GM21576 (cell line): Measurements from ENCODE around the gene BRINP2.

Experiments
- ATAC-seq: cut with Tn5 transposase; IDR thresholded peaks from one replicate; pipeline ENCODE4 v1.9.1; 2021; ENCODE audit warnings: mild to moderate bottlenecking, moderate library complexity; ENCODE audit not compliant: unreplicated experiment

Gene BRINP2

DNA sequence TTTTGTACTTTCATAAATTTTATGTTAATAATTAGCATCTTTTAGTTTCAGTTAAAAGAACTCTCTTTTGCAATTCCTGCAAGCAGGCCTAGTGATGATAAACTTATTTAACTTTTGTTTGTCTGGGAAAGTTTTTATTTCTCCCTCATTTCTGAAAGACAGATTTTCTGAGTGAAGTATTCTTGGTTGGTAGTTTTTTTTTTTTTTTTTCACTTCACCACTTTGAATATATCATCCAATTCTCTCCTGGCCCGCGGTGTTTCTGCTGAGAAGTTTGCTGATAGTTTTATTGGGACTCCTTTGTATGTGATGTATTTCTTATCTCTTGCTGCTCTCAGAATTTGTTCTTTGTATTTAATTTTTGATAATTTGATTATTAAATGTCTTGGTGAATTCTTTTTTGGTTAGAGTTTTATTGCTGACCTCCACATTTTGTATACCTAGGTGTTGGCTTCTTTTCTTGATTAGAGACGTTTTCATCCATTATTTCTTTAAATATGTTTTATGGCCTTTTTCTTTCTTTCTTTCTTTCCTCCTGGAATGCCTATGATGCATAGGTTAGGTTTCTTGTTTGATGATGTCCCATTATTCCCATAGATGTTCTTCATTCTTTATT lies 45.9 kb downstream of the BRINP2 start:
- ATAC-seq: no peak

DNA sequence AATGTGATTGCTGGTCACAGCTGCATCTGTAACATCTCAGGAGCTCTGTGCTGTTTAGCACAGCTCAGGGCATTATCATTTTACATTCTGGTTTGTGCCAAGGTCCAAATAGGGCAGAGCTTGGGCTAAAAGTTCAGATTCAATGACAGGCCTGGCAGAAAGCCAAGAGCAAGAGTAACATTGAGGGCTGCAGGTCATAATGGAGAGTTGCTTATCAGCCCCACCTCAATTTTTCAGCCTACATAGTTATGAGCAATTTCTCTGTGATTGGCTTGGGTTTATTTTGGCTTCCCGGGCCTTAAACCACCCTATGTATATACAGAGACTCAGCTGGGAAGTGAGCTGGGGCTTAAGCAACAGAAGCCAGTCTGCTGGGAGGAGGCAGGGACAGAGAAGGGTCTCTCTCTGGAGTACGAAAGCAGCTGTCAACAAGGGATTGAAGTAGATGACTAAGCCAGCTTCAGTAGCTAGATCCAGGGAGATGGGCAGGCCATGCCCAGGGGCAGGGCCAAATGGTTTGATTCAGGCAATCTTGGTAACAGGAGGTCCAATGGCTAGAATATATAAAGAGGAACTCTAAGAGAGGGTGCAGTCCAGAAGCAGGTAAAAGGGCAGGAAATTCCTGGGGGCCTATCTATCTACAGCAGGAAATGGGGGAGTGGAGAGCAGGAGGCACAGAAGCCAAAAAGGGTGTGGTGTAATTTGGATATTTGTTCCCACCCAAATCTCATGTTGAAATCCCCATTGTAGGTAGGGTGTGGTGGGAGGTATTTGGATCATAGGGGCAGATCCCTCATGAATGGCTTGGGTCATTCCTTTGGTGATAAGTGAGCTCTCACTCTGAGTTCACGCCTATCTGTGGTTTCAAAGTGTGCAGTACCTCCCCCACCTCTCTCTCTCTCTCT lies 49.0 kb downstream of the BRINP2 start:
- ATAC-seq: no peak

DNA sequence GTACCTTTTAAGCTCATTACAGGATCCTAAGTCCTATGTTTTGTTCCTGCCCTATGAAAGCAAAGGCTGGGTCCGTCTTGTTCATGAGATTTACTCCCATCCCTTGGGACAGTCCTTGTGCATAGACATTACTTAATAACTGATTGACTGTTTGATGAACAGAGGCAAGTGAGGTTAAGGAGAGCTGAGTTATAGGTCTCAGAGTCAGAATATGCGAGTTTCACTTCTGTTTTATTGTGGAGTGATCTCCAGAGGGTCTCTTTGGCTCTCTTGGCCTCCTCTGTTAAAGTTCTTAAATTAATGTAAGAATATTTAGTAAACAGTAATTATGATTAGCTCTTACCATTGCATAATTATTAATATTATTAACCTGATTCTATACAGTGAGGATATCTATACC lies 52.6 kb downstream of the BRINP2 start:
- no peak for ATAC-seq

- ATAC-seq: no peak
Measured at GRCh38 chr1:177227978-177228692, 57.4 kb downstream of the BRINP2 start.

DNA sequence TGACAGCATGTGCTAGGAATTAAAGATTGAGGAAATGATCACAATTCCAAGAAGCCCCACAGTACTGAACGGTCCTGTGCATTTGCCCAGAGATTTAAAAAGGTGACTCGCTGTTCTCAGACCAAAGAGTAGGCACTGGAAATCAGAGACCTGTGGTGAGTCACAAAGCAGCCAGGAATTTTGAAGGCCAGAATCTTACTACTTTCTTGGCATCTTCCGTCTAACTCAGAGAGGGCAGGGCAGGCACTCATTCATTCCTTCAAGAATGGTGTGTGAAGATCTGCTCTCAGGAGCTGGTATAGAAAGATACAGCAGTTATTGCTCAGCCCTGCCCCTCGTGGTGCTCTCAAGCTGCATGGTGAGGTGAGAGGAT lies 57.9 kb downstream of the BRINP2 start:
- ATAC-seq: no peak

DNA sequence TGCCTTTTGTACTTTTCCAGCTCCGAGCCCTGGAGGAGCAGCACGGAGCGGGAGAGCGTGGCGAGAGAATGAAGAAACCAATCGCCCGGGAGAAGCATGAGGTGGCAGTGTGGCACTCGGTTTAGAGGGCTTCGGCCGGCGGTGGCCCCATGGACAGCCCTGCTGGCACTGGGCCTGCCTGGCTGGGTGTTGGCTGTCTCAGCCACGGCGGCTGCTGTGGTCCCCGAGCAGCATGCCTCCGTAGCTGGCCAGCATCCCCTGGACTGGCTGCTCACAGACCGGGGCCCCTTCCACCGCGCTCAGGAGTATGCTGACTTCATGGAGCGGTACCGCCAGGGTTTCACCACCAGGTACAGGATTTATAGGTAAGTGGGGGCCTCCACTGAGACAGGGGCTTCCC lies 59.0 kb downstream of the BRINP2 start:
- ATAC-seq: no peak

DNA sequence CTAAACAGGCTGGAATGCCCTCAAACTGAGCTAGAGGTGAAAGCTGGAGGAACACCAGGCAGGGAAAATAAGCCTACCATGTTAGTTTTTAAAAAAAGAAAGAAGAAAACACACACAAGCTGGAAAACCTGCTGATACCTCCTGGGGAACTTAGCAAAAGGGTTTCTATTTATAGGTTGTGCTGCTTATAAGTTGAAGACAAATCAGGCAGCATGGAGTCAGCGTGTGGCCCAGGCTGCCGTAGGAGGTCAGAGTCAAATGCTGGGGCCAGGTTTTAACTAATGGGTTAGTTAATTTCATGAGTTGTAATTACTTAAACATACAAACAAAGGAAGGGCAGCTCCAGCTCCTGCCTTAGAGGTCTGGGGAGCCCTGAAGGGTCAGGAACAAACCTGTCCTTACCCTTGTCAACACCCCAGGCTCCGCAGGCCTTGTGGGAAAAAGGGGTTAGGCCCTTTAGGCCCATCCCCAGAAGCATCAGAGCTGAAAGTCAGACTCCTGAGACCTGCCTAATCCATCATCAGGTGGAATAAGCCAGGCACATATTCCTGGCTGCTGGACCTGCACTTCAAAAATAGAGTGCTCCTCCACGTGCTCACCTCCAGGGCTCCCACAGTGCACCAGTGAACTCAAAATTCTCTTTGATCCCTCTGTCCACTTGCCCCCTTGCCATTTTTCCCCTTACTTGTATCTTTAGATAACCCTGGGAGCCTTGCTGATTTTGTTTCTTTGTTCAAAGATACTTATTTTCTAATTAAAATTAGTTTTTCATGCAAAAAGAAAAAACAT lies 59.7 kb downstream of the BRINP2 start:
- ATAC-seq: no peak

DNA sequence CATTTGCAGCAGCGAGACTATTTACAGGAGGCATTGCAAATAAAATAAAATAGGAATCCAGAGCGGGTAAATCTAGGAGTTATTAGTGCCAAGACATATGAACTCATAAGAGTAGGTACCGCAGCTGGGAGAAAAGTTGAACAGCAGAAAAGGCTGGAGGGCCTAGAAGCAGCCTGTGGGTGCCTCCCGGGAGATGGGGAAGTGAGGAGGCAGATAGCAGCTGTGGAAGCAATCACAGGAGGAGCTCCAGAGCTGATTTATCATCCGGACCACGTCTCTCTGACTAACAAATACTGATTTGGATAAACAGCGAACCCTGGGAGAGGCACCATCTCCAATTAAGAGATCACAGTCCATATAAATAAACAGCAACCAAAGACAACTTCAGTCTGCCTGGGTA lies 64.6 kb downstream of the BRINP2 start:
- ATAC-seq: no peak

GRCh38 chr1:177236962-177237361 lies 66.2 kb downstream of the BRINP2 start:
- ATAC-seq: no peak

DNA sequence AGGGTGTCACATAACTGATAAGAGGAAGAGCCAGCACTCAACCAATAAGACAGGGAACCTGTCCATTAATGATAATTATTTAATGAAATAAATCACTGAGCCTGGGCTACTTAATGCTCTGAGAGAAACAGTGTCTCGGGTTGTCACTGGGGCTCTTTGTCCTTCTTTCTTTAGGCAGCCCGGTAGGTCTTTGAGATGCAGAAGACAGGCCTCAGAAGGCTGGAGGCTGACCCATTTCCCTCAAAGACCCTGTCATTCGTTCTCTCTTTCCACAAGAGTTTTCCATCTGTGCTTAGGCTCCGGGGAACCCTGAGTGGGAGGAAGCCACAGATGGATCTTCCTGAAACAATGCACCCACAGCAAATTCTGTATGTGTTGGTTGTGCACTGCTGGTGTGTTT lies 68.2 kb downstream of the BRINP2 start:
- no peak for ATAC-seq

- no peak for ATAC-seq
Measured at GRCh38 chr1:177239792-177240191, 69.0 kb downstream of the BRINP2 start.

DNA sequence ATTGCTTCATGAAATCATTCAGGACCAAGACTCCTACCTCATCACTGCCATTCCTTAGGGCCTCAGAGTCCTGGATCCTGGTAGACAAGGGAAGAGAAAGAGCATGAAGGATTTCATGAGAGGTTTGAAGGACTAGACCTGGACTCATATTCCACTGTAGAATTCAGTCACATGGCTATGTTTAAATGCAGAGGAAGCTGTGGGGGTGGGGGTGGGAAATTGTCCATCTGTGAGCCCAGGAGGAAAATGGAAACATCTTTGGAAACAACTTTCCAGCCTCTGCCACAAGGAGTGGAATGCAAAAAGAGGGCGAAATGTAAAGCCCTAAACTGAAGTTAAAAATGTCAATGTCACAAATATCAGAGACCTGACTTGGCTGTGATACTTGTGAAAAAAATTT lies 73.0 kb downstream of the BRINP2 start:
- no peak for ATAC-seq

GRCh38 chr1:177246710-177247580 lies 76.2 kb downstream of the BRINP2 start:
- ATAC-seq: no peak

GRCh38 chr1:177247623-177248176 lies 76.9 kb downstream of the BRINP2 start:
- no peak for ATAC-seq

DNA sequence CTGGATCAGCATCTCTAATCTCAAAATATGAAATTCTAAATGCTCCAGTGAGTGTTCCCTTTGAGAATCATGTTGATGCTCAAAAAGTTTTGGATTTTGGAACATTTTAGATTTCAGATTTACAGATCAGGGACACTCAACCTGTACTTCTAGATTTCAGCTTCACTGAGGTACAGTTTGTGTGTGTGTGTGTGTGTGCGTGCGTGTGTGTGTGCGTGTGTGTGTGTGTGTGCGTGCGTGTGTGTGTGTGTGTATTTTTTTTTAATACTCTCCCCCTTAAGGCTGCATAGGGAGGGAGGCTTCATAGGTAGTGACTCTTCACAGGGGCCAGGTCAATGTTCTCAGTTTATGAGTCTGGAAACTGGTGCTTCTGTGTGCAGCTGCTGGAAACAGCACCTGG lies 77.5 kb downstream of the BRINP2 start:
- ATAC-seq: no peak

GRCh38 chr1:177249231-177249630 lies 78.5 kb downstream of the BRINP2 start:
- no peak for ATAC-seq

- ATAC-seq: no peak
Measured at GRCh38 chr1:177252877-177253276, 82.1 kb downstream of the BRINP2 start.

DNA sequence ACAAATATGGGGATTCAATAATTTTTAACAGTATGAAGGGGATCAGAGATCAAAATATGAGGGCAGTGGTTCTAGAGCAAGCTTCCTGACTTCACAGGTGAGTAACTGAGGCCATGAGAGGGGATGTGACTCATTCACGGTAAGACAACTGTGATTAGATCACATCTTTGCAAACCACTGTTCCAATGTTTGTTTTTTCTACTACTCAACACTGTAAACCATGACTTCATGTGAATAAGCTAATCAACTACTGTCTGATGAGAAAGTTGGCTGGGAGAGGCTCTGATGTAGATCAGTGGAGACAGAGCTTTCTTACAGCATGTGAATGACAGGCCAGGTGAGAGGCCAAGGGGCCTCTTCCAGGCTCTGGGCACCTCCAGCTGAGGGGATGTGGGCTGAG lies 84.7 kb downstream of the BRINP2 start:
- no peak for ATAC-seq

GRCh38 chr1:177256153-177257075 lies 85.7 kb downstream of the BRINP2 start:
- peak; percentile 46 for ATAC-seq
